A673 (cell line): ENCODE results near the gene AOPEP. TPM values are rescaled to one million over a fixed set of nuclear protein-coding genes. Genes with fewer than 3 reads are reported as not detected.

Experiments
- BruUV-seq: library from RNA; stranded (reverse); fragments of 400-500 nt; replicated peaks from 2 replicates; lab custom pipeline; 2021; lab: Mats Ljungman, UMichigan
- CTCF ChIA-PET: fragments of 300-600 bp; sonication (Branson Sonifier 250); formaldehyde crosslinking; loops from one replicate; lab custom pipeline; 2022; ENCODE audit warnings: antibody characterized with exemption; lab: Charles Lee
- POLR2A ChIA-PET: fragments of 300-600 bp; sonication (Branson Sonifier 250); formaldehyde crosslinking; loops from one replicate; lab custom pipeline; 2022; ENCODE audit warnings: antibody characterized with exemption; ENCODE audit not compliant: low non-redundant PET; lab: Charles Lee
- DNase-seq: peaks from one replicate; pipeline ENCODE4 v3.0.0-alpha.2; 2015; ENCODE audit warnings: low spot score
- H3K27ac ChIP-seq: fragments of 200-600 bp; sonication (generic); 2 replicates; pipeline ENCODE4 v1.5.1; 2016; ENCODE audit warnings: mixed run types, low read depth, mild to moderate bottlenecking, mixed read lengths, antibody characterized with exemption, low read length; ENCODE audit not compliant: poor library complexity, severe bottlenecking
- H3K27me3 ChIP-seq: fragments of 200-600 bp; sonication (generic); replicated peaks from 2 replicates; pipeline ENCODE4 v1.6.1; 2017; ENCODE audit warnings: mixed run types, low read depth, mild to moderate bottlenecking, mixed read lengths, antibody characterized with exemption, low read length; ENCODE audit not compliant: insufficient read depth, poor library complexity
- H3K36me3 ChIP-seq: fragments of 200-600 bp; sonication (generic); 2 replicates; pipeline ENCODE4 v1.6.1; 2016; ENCODE audit warnings: mixed run types, mild to moderate bottlenecking, mixed read lengths, antibody characterized with exemption, low read length; ENCODE audit not compliant: insufficient read depth, poor library complexity, severe bottlenecking
- H3K4me1 ChIP-seq: fragments of 200-600 bp; sonication (generic); 2 replicates; pipeline ENCODE4 v1.6.1; 2017; ENCODE audit warnings: mixed run types, mild to moderate bottlenecking, mixed read lengths, antibody characterized with exemption, low read length; ENCODE audit not compliant: insufficient read depth, poor library complexity, severe bottlenecking
- H3K4me3 ChIP-seq: fragments of 200-600 bp; sonication (generic); 2 replicates; pipeline ENCODE4 v1.5.1; 2016; ENCODE audit warnings: low read depth, mixed run types, mild to moderate bottlenecking, mixed read lengths, low read length; ENCODE audit not compliant: poor library complexity, severe bottlenecking
- H3K9me3 ChIP-seq: fragments of 200-600 bp; sonication (generic); 2 replicates; pipeline ENCODE4 v1.6.1; 2016; ENCODE audit warnings: mixed run types, low read depth, mild to moderate bottlenecking, mixed read lengths, antibody characterized with exemption, low read length; ENCODE audit not compliant: poor library complexity, severe bottlenecking
- EZH2 ChIP-seq: fragments of 200-600 bp; sonication (generic); IDR thresholded peaks from 2 replicates; pipeline ENCODE4 v1.6.1; 2017; ENCODE audit warnings: borderline replicate concordance, low read depth, mild to moderate bottlenecking, mixed read lengths, antibody characterized with exemption, low read length; ENCODE audit not compliant: poor library complexity, severe bottlenecking
- intact Hi-C: fragments of 100-400 bp; cut with micrococcal nuclease; formaldehyde crosslinking; loops from one replicate; pipeline ENCODE4 v1.10.0; 2022; ENCODE audit not compliant: unreplicated experiment
- total RNA-seq: library from RNA; stranded (reverse); gene quantifications from 2 replicates; pipeline ENCODE4 v1.2.3, GENCODE V29; 2021
- TF ChIP-seq, protein P1 (sequence below): fragments of 300-800, 200-600 bp; sonication (generic); conservative IDR thresholded peaks from 2 replicates; pipeline ENCODE4 v1.5.1; 2017; ENCODE audit warnings: low read depth, mild to moderate bottlenecking, antibody characterized with exemption, low read length, moderate library complexity, mixed read lengths

The AOPEP gene
- total RNA-seq, 1 experiment from 2014 or later, result 17.5 TPM

DNA sequence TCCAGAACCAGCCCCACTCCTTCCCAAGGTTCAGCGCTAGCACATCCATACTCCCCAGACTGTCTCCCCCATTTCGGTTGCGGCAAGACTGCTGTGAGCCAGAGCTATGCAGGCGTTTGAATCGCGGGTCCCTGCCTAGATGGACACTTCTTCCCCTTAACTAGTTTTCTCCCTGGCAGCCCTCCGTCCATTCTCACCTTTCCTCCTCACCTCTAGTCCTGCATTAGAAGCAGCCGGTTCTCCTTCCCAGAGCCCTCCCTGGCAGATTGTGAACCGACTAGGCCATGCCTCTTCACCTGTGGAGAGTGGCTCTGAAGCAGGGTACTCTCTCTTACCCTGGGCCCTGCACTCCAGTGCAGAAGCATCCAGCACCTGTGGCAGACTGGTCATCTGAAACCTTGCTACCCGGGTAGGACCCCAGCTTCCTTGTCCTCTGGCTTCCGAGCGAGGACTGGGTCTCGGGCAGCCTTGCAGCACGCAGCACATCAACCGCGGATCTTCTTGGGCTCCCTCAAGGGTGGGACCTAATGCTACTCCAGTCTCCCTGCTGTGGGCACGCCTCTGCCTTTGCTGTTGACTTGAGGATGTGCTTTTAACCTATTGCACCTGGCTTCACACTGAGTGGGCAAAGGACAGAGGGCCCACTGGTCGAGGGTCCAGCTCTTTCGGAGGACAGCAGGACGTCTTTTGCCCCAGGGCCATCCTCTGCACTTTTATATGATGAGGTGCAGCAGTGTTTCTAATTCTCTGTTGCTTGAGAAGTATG lies 183.6 kb downstream of the AOPEP start:
- H3K27me3 ChIP-seq, result no peaks in the 10 kb centered on the region
- no peak overlapping the region for H3K4me3 ChIP-seq
- intact Hi-C loops, result no loop called here
- CTCF ChIA-PET, result interaction anchor here (0.7 kb wide), 1 partner anchor 328 kb away, joined by 3 read pairs; no protein-coding TSS in a partner anchor
- DNase-seq, result no peak
- H3K27ac ChIP-seq, result no peak overlapping the region
- no TSS peak for BruUV-seq
- TF ChIP-seq, protein P1, sequence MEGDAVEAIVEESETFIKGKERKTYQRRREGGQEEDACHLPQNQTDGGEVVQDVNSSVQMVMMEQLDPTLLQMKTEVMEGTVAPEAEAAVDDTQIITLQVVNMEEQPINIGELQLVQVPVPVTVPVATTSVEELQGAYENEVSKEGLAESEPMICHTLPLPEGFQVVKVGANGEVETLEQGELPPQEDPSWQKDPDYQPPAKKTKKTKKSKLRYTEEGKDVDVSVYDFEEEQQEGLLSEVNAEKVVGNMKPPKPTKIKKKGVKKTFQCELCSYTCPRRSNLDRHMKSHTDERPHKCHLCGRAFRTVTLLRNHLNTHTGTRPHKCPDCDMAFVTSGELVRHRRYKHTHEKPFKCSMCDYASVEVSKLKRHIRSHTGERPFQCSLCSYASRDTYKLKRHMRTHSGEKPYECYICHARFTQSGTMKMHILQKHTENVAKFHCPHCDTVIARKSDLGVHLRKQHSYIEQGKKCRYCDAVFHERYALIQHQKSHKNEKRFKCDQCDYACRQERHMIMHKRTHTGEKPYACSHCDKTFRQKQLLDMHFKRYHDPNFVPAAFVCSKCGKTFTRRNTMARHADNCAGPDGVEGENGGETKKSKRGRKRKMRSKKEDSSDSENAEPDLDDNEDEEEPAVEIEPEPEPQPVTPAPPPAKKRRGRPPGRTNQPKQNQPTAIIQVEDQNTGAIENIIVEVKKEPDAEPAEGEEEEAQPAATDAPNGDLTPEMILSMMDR, result no peak
- no peak for TF ChIP-seq EZH2
- no peaks in the 10 kb centered on the region for H3K9me3 ChIP-seq
- POLR2A ChIA-PET, result no interaction called here
- H3K36me3 ChIP-seq, result no peaks in the 10 kb centered on the region
- H3K4me1 ChIP-seq, result peaks cover 8% of the 10 kb centered on the region

DNA sequence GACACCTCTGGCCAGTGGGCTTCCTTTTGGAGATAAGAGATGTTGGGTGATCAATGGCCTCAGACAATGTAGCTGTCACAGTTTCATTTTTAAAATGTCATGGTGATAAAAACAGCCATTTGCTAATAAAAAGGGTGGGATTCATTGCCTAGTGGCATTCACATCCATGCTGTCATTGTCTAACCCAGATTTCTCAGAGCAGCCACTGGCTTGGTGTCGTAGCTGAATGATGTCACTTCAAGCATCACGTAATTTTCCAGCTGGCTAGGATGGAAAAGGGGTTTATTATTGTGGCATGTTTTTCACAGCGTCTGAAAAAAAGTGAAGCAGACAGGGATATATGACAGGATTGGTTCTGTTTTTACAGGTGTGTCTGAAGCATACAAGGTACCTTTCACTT lies 184.7 kb downstream of the AOPEP start:
- ChIA-PET POLR2A (no interaction called here), CTCF (no interaction called here)
- Histone ChIP-seq H3K9me3 (no peaks in the 10 kb centered on the region), H3K36me3 (no peaks in the 10 kb centered on the region), H3K4me1 (peaks cover 8% of the 10 kb centered on the region), H3K27ac (no peak overlapping the region), H3K27me3 (no peaks in the 10 kb centered on the region), H3K4me3 (no peak overlapping the region)
- TF ChIP-seq EZH2, result no peak
- TF ChIP-seq, protein P1, result no peak
- no peak for DNase-seq
- intact Hi-C loops, result no loop called here
- no TSS peak for BruUV-seq

DNA sequence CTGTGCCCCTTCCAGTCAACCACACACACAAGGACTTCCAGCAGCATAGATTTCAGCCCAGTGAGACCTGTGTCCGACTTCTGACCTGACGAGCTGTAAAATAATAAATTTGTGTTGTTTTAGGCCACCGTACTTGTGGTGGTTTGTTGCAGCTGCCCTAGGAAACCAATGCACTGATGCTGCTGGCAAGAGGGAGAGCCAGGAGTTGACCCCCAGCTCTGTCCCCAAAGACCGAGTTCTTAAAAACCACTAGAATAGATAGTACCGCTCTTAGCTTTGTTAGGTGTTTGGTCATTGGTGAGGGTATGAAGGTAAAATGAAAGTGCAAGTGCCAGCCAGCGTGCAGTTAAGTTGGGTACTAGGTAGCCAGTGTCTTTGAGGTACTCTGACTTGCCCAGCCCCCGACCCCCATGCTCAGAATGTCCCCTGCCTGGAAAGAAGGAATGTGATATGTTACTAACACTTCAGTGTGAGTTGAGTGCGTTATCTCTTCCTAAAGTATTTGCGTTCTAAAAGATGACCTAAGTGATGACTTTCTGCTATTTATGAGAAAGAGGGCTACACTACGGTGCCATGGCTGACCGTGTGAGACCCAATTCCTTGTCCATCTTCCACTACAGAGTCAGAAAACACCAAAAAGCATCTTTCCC lies 185.6 kb downstream of the AOPEP start:
- Histone ChIP-seq H3K9me3 (no peaks in the 10 kb centered on the region), H3K27me3 (no peaks in the 10 kb centered on the region), H3K27ac (no peak overlapping the region), H3K36me3 (no peaks in the 10 kb centered on the region), H3K4me1 (peaks cover 8% of the 10 kb centered on the region), H3K4me3 (no peak overlapping the region)
- intact Hi-C loops, result no loop called here
- no peak for TF ChIP-seq EZH2
- TF ChIP-seq, protein P1, result no peak
- no peak for DNase-seq
- no TSS peak for BruUV-seq
- POLR2A ChIA-PET, result no interaction called here
- CTCF ChIA-PET, result no interaction called here
